Colonic mucosa (tissue), 4 donors: Measurements from ENCODE around the gene NAXD. TPM values are rescaled to one million over a fixed set of nuclear protein-coding genes. Genes with fewer than 3 reads are reported as not detected.

Experiments
- DNase-seq: peaks from one replicate; pipeline ENCODE4 v3.0.0-alpha.2; 2020
- H3K27ac ChIP-seq: fragments of 200-600 bp; one replicate; pipeline ENCODE4 v1.8.0; 2021
- H3K27me3 ChIP-seq: fragments of 200-600 bp; one replicate; pipeline ENCODE4 v1.8.0; 2021
- H3K36me3 ChIP-seq: fragments of 200-600 bp; one replicate; pipeline ENCODE4 v1.8.0; 2021
- H3K4me1 ChIP-seq: fragments of 200-600 bp; one replicate; pipeline ENCODE4 v1.8.0; 2021; ENCODE audit warnings: mild to moderate bottlenecking
- H3K4me3 ChIP-seq: fragments of 200-600 bp; one replicate; pipeline ENCODE4 v1.8.0; 2021
- H3K9ac ChIP-seq, 2 donors: one replicate each; pipeline ENCODE4 v1.7.0; 2013; ENCODE audit warnings: control low read depth in 2 of 2, low read depth in 2 of 2, low read length in 2 of 2
- H3K9me3 ChIP-seq: fragments of 200-600 bp; one replicate; pipeline ENCODE4 v1.8.0; 2021
- CTCF ChIP-seq: fragments of 200-600 bp; IDR thresholded peaks from one replicate; pipeline ENCODE4 v1.8.0; 2022; ENCODE audit warnings: antibody characterized with exemption, mild to moderate bottlenecking
- intact Hi-C: fragments of 100-400 bp; cut with DNase I; formaldehyde crosslinking; loops from one replicate; pipeline ENCODE4 v1.14.1; 2022
- total RNA-seq, 2 donors: library from RNA; stranded (reverse); fragmentation: NEBNext Ultra II Directional in 1 of 2; extraction: Animal tissue kit (Norgen Biotek cat#: 25700) in 1 of 2; gene quantifications; one replicate each; pipeline ENCODE4 v1.2.1, GENCODE V29; 2021
- donor health status: healthy.
- donor health status: DM: no; HTN: no; CAD: no.
- donor health status: DM: no; HTN: no; CAD: no.

The NAXD gene
- total RNA-seq, 2 donors from 2014 or later, result 36.7 to 40.4 TPM

GRCh38 chr13:110639935-110640334, 24.6 kb downstream of the NAXD start:
- no peak for DNase-seq
- no peak for TF ChIP-seq CTCF
- H3K4me1 ChIP-seq, result no peaks in the 10 kb centered on the region
- intact Hi-C loops, result no loop called here
- no peak overlapping the region for H3K4me3 ChIP-seq
- no peak overlapping the region for H3K9ac ChIP-seq
- peaks cover 15% of the 10 kb centered on the region for H3K36me3 ChIP-seq
- H3K27ac ChIP-seq, result no peak overlapping the region
- H3K9me3 ChIP-seq, result no peaks in the 10 kb centered on the region
- H3K27me3 ChIP-seq, result no peaks in the 10 kb centered on the region

- Histone ChIP-seq H3K9ac (no peak overlapping the region), H3K27ac (no peak overlapping the region), H3K4me3 (no peak overlapping the region), H3K9me3 (no peaks in the 10 kb centered on the region), H3K36me3 (peaks cover 12% of the 10 kb centered on the region), H3K27me3 (no peaks in the 10 kb centered on the region), H3K4me1 (no peaks in the 10 kb centered on the region)
- intact Hi-C loops, result no loop called here
- no peak for TF ChIP-seq CTCF
- no peak for DNase-seq
Observed at GRCh38 chr13:110640591-110641029, 25.3 kb downstream of the NAXD start.

DNA sequence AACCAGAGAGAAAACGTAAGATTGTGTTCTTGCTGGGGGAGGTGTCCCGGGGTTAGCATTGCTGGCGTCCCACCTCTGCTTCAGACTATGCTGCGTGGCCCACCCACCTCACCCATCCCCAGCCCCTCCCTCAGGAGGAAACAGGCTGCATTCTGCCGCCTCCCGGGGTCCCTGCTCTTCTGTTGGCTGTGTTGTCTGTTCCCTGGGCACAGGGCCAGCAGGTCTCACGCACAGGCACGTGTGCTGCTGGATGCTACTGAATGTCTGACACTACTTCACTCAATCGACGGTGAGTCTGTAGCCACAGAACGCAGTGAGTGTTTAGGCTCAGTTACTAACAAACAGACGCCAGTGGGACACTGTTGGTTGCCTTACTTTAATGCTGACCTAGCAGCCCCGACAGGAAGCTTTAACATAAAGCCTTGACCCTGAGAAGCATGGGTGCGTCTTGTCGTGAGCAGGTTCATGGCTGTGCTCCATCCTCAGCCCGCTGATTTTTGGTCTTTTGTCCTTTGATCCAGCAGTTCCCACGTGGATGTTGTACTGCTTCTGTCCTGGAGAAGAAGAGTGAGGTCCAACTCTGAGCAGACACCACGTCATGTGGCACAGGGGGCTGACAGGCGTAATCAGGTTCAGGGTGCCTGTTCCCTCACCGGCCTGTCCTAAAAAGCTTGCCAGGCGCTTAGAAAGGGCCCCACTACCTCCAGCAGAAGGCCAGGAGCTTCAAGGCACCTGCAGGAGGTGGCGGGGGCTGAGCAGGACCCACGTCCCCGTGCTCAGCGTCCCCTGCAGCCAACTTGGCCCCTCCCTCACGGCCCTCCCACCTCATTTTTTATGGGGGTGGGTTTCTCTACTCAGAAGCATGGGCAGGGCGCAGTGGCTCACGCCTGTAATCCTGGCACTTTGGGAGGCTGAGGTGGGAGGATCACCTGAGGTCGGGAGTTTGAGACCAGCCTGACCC, 26.0 kb downstream of the NAXD start:
- Histone ChIP-seq H3K27me3 (no peaks in the 10 kb centered on the region), H3K27ac (no peak overlapping the region), H3K36me3 (peaks cover 5% of the 10 kb centered on the region), H3K9ac (no peak overlapping the region), H3K9me3 (no peaks in the 10 kb centered on the region), H3K4me3 (no peak overlapping the region), H3K4me1 (no peaks in the 10 kb centered on the region)
- no peak for DNase-seq
- intact Hi-C loops, result no loop called here
- TF ChIP-seq CTCF, result no peak

GRCh38 chr13:110642291-110642981, 27.1 kb downstream of the NAXD start:
- no peak overlapping the region for H3K4me3 ChIP-seq
- no peak for TF ChIP-seq CTCF
- DNase-seq, result no peak
- no peaks in the 10 kb centered on the region for H3K4me1 ChIP-seq
- H3K36me3 ChIP-seq, result no peaks in the 10 kb centered on the region
- H3K27ac ChIP-seq, result no peak overlapping the region
- H3K9me3 ChIP-seq, result no peaks in the 10 kb centered on the region
- no peak overlapping the region for H3K9ac ChIP-seq
- no peaks in the 10 kb centered on the region for H3K27me3 ChIP-seq
- intact Hi-C loops, result no loop called here

GRCh38 chr13:110643324-110643723, 28.0 kb downstream of the NAXD start:
- intact Hi-C loops, result no loop called here
- TF ChIP-seq CTCF, result no peak
- DNase-seq, result no peak
- H3K27me3 ChIP-seq, result no peaks in the 10 kb centered on the region
- no peaks in the 10 kb centered on the region for H3K4me1 ChIP-seq
- no peak overlapping the region for H3K4me3 ChIP-seq
- H3K27ac ChIP-seq, result no peak overlapping the region
- no peaks in the 10 kb centered on the region for H3K9me3 ChIP-seq
- H3K9ac ChIP-seq, result no peak overlapping the region
- H3K36me3 ChIP-seq, result no peaks in the 10 kb centered on the region
